ENCODE results near the gene PROCR.
"Not testable (repeated sequence)": the region's sequence is repeated elsewhere in the genome, so short reads cannot be mapped to it uniquely, and the experiment has no call there.

Gene PROCR

GRCh38 chr20:35192118-35192872, 20.4 kb downstream of the PROCR start:
- TF ChIP-seq, protein P1, sequence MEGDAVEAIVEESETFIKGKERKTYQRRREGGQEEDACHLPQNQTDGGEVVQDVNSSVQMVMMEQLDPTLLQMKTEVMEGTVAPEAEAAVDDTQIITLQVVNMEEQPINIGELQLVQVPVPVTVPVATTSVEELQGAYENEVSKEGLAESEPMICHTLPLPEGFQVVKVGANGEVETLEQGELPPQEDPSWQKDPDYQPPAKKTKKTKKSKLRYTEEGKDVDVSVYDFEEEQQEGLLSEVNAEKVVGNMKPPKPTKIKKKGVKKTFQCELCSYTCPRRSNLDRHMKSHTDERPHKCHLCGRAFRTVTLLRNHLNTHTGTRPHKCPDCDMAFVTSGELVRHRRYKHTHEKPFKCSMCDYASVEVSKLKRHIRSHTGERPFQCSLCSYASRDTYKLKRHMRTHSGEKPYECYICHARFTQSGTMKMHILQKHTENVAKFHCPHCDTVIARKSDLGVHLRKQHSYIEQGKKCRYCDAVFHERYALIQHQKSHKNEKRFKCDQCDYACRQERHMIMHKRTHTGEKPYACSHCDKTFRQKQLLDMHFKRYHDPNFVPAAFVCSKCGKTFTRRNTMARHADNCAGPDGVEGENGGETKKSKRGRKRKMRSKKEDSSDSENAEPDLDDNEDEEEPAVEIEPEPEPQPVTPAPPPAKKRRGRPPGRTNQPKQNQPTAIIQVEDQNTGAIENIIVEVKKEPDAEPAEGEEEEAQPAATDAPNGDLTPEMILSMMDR (conservative IDR thresholded peaks at IDR 0.05), result no peak

DNA sequence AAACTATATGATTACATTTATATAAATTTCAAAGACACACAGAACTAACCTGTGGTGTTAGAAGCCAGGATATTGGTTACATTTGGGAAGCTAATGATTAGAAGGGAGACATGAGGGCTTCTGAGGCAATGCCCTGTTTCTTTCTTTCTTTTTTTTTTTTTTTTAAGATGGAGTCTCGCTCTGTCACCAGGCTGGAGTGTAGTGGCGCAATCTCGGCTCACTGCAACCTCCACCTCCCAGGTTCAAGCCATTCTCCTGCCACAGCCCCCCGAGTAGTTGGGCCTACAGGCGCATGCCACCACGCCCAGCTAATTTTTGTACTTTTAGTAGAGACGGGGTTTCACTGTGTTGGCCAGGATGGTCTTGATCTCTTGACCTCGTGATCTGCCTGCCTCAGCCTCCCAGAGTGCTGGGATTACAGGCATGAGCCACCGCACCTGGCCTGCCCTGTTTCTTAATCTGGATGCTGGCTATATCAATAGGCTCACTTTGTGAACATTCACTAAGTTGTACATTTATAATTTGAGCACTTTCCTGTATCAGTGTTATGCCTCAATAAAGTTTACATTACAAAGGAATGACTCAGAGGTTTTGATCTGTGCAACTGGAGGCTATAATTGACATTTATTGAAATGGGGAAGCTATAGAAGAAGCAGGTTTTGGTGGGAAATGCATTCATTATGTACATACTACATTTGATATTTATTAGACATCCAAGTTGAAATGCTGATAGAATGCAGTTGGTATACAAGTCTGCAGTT, 21.3 kb downstream of the PROCR start:
- peak overlapping the region; percentile 81 for H3K27ac ChIP-seq

More at GRCh38 chr20:35192118-35192872, 20.4 kb downstream of the PROCR start:
- peak overlapping the region; percentile 81 for H3K27ac ChIP-seq

GRCh38 chr20:35196313-35196712, 24.4 kb downstream of the PROCR start:
- no peak overlapping the region for H3K27ac ChIP-seq
- TF ChIP-seq, protein P1 (conservative IDR thresholded peaks at IDR 0.05), result no peak

GRCh38 chr20:35199740-35200139, 27.9 kb downstream of the PROCR start:
- peak overlapping the region; percentile 9; the same call in 1 of the 2 replicates for H3K27ac ChIP-seq

DNA sequence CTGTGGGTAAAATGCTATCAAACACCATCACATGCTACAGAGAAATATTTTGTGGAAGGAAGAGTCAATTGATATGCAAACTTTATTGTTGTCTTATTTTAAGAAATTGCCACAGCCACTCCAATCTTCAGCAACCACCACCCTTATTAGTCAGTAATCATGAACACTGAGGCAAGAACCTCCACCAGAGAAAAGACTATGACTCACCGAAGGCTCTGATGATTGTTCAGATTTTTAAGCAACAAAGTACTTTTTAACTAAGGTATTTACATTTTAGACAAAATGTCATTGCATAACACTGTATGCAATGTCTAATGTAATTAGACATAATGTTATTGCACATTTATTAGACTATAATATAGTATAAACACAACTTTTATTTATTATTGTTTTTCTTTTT, 28.4 kb downstream of the PROCR start:
- TF ChIP-seq, protein P1 (conservative IDR thresholded peaks at IDR 0.05), result no peak
- peak overlapping the region; percentile 9; the same call in 1 of the 2 replicates for H3K27ac ChIP-seq

More at GRCh38 chr20:35199740-35200139, 27.9 kb downstream of the PROCR start:
- TF ChIP-seq, protein P1 (conservative IDR thresholded peaks at IDR 0.05), result no peak

- not testable (repeated sequence) for H3K27ac ChIP-seq
These were observed 29.6 kb downstream of the PROCR start for GRCh38 chr20:35201467-35201866.

DNA sequence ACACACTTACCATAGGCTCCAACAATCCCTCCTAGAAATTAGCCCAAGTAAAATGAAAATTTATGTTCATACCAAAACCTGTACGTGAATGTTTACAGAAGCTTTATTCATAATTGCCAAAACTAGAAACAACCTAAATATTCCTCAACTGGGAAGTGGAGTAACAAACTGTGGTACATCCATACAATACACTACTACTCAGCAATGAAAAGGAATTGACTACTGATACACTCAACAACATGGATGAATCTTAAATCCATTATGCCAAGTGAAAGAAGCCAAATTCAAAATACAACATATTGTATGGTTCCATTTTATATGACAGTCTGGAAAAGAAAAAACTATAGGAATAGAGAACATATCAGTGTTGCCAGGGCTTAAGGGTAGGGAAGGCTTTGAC, 34.9 kb downstream of the PROCR start:
- peak overlapping the region; percentile 71 for H3K27ac ChIP-seq
- TF ChIP-seq, protein P1 (conservative IDR thresholded peaks at IDR 0.05), result no peak

DNA sequence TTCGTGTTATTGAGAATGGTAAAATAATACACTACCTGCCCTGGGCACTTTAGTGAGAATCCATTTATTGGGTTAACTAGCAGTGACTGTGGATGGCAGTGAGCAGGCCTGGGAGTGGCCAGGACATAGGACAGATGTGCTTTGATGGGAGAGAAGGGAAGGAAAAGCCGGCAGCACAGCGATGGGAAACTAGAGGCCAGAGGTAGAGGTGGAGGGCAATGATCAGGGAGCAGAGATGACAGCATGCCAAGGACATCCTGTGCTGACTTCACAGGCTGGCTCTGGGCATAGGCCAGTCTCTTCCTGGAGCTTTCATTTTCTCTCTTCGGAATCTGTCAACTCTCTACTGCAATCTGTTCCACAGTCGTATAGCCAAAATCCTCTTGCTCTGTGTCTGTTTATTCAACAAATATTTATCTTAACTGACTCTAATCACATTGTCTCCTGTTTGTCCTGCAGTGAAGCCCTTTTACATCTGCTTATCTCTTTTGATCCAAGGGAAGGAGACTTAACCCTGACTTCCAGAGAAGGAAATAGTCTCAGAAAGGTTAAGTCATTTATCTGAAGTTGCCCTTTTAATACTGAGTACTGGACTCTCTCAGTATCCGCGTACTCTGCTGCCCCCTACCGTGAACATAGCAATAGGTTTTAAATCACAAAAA, 36.2 kb downstream of the PROCR start:
- H3K27ac ChIP-seq, result peak overlapping the region; percentile 71
- TF ChIP-seq, protein P1 (conservative IDR thresholded peaks at IDR 0.05), result peak; percentile 90

Data from VCaP (cell line).